Measurements from ENCODE around the gene CREG2.

DNA sequence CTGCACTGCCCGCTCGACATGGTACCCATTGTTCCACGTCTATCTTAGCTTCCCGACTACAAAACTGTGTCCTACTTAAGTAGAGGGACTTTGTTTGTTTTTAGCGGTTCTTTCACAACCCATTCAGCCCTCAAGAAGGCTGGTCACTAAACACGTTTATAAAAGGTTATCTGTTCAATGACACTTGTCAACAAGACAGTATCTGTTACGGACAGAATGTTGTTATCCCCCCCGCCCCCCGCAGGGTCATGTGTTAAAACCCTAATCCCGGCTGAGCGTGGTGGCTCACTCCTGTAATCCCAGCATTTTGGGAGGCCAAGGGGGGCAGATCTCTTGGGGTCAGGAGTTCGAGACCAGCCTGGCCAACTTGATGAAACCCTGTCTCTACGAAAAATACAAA, 40.4 kb upstream of the CREG2 start:
- TF ChIP-seq, protein P1, sequence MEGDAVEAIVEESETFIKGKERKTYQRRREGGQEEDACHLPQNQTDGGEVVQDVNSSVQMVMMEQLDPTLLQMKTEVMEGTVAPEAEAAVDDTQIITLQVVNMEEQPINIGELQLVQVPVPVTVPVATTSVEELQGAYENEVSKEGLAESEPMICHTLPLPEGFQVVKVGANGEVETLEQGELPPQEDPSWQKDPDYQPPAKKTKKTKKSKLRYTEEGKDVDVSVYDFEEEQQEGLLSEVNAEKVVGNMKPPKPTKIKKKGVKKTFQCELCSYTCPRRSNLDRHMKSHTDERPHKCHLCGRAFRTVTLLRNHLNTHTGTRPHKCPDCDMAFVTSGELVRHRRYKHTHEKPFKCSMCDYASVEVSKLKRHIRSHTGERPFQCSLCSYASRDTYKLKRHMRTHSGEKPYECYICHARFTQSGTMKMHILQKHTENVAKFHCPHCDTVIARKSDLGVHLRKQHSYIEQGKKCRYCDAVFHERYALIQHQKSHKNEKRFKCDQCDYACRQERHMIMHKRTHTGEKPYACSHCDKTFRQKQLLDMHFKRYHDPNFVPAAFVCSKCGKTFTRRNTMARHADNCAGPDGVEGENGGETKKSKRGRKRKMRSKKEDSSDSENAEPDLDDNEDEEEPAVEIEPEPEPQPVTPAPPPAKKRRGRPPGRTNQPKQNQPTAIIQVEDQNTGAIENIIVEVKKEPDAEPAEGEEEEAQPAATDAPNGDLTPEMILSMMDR (IDR thresholded peaks at IDR 0.05) = no peak
- TF ChIP-seq POLR2AphosphoS5 (IDR thresholded peaks at IDR 0.05) = no peak

Data from esophagus muscularis mucosa (tissue), 3 donors.